IMR-90 (cell line): ENCODE results near the gene GIT2.

Source experiments
- BHLHE40 ChIP-seq: fragments of 150-350 bp; IDR thresholded peaks from 2 replicates; pipeline ENCODE4 v1.6.1; 2016; ENCODE audit warnings: mild to moderate bottlenecking, low read depth, low read length
- MAZ ChIP-seq: IDR thresholded peaks from 2 replicates; pipeline ENCODE4 v1.6.1; 2012; ENCODE audit warnings: low read depth, mild to moderate bottlenecking, low read length, improper control_type of control experiment, moderate library complexity, borderline replicate concordance
- NFE2L2 ChIP-seq: fragments of 150-350 bp; IDR thresholded peaks from 2 replicates; pipeline ENCODE4 v1.6.1; 2016; ENCODE audit warnings: low read depth, mild to moderate bottlenecking, low read length
- POLR2A ChIP-seq: IDR thresholded peaks from 2 replicates; pipeline ENCODE4 v1.6.1; 2012; ENCODE audit warnings: mild to moderate bottlenecking, low read depth, low read length
- RAD21 ChIP-seq: IDR thresholded peaks from 2 replicates; pipeline ENCODE4 v1.6.1; 2012; ENCODE audit warnings: low read length, improper control_type of control experiment
- RCOR1 ChIP-seq: IDR thresholded peaks from 2 replicates; pipeline ENCODE4 v1.6.1; 2012; ENCODE audit warnings: mild to moderate bottlenecking, low read length, improper control_type of control experiment; ENCODE audit not compliant: insufficient replicate concordance
- RFX5 ChIP-seq: IDR thresholded peaks from 2 replicates; pipeline ENCODE4 v1.8.0; 2012; ENCODE audit warnings: low read depth, mild to moderate bottlenecking, low read length, moderate library complexity
- SMC3 ChIP-seq: fragments of 150-350 bp; IDR thresholded peaks from 2 replicates; pipeline ENCODE4 v1.6.1; 2016; ENCODE audit warnings: low read depth, mild to moderate bottlenecking, antibody characterized with exemption, low read length, moderate library complexity
- TF ChIP-seq, protein P1 (sequence below): conservative IDR thresholded peaks from 2 replicates; pipeline ENCODE4 v1.5.1; 2012; ENCODE audit warnings: mild to moderate bottlenecking, low read depth, low read length, improper control_type of control experiment
- TF ChIP-seq, protein P2 (sequence below): fragments of 150-350 bp; IDR thresholded peaks from 2 replicates; pipeline ENCODE4 v1.6.1; 2017; ENCODE audit warnings: mild to moderate bottlenecking, antibody characterized with exemption, low read length, low read depth

DNA sequence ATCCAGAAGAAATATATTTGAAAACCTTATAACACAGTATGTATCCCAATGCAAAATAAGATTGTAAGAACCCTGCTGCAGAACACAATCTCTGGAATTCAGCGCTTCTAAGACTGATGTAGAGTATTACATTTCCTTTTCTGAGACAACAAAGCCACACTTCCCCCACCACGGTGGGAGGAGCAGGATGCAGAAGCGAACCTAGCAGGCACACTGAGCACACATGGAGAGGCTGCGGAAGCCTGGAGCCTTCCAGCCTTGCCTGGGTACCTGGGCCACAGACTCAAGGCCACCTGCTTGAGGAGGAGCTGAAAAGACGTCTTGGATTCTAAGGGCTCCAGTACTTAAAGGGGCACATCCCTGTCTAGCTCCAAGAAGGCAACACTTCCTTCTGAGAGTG lies 49.7 kb downstream of the GIT2 start:
- no peak for TF ChIP-seq POLR2A
- TF ChIP-seq, protein P1, sequence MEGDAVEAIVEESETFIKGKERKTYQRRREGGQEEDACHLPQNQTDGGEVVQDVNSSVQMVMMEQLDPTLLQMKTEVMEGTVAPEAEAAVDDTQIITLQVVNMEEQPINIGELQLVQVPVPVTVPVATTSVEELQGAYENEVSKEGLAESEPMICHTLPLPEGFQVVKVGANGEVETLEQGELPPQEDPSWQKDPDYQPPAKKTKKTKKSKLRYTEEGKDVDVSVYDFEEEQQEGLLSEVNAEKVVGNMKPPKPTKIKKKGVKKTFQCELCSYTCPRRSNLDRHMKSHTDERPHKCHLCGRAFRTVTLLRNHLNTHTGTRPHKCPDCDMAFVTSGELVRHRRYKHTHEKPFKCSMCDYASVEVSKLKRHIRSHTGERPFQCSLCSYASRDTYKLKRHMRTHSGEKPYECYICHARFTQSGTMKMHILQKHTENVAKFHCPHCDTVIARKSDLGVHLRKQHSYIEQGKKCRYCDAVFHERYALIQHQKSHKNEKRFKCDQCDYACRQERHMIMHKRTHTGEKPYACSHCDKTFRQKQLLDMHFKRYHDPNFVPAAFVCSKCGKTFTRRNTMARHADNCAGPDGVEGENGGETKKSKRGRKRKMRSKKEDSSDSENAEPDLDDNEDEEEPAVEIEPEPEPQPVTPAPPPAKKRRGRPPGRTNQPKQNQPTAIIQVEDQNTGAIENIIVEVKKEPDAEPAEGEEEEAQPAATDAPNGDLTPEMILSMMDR: no peak
- no peak for TF ChIP-seq NFE2L2
- no peak for TF ChIP-seq RFX5
- no peak for TF ChIP-seq BHLHE40
- no peak for TF ChIP-seq RAD21
- no peak for TF ChIP-seq SMC3
- no peak for TF ChIP-seq MAZ
- TF ChIP-seq, protein P2, sequence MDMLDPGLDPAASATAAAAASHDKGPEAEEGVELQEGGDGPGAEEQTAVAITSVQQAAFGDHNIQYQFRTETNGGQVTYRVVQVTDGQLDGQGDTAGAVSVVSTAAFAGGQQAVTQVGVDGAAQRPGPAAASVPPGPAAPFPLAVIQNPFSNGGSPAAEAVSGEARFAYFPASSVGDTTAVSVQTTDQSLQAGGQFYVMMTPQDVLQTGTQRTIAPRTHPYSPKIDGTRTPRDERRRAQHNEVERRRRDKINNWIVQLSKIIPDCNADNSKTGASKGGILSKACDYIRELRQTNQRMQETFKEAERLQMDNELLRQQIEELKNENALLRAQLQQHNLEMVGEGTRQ: no peak
- TF ChIP-seq RCOR1: no peak
